ENCODE measurements around the gene GTF2E1. TPM values are rescaled to one million over a fixed set of nuclear protein-coding genes. Genes with fewer than 3 reads are reported as not detected.

GTF2E1 gene
- total and polyA plus RNA-seq, 2 of the 4 experiments (the other 2 are of a cell fraction): 8.2 to 18.5 TPM

GRCh38 chr3:120742849-120743365, 363 bp downstream of the GTF2E1 start:
- peak overlapping the region; percentile 61 for H3K4me3 ChIP-seq (ENCODE audit: insufficient read depth, low read depth, low read length)
- BruUV-seq (replicated peaks): TSS peak; percentile 75
- peak overlapping the region; percentile 53 for H2BK5ac ChIP-seq (ENCODE audit: low read depth, low read length, poor library complexity, severe bottlenecking)
- H3K36me3 ChIP-seq (ENCODE audit: control insufficient read depth, insufficient read depth, low read length): no peaks in the 10 kb centered on the region
- 0 out of 3 replicates have a peak overlapping the region, but pooled peaks have one; percentile 33 for H2BK15ac ChIP-seq (ENCODE audit: low read depth, low read length)
- WGBS, 2 experiments (ENCODE audit: extremely low coverage in 2 of 2, insufficient read length in 1 of 2): 0% methylated on average over 2 of the region's 26 CpGs; no CpG with 5 or more reads in 1 of the 2 experiments
- peak overlapping the region; percentile 78 for H3K23ac ChIP-seq (ENCODE audit: low read depth, low read length)
- no peak overlapping the region for H2BK20ac ChIP-seq (ENCODE audit: low read depth, low read length)
- peak; percentile 29 for DNase-seq
- H3K27me3 ChIP-seq (ENCODE audit: control insufficient read depth, insufficient read depth, low read length): no peaks in the 10 kb centered on the region
- H2AK5ac ChIP-seq (ENCODE audit: low read depth, low read length): peak overlapping the region; percentile 79
- CTCF ChIA-PET: interaction anchor here (0.6 to 1.7 kb wide), 4 partner anchors 23 to 184 kb away, joined by 3 to 4 read pairs (median 3); no protein-coding TSS in a partner anchor
- peak overlapping the region; percentile 16 for H2BK120ac ChIP-seq (ENCODE audit: low read depth, low read length)
- in situ Hi-C loops (cut with MboI; ENCODE audit: low sequenced_read_pairs): no loop called here
- H3K4me1 ChIP-seq (ENCODE audit: control insufficient read depth, insufficient read depth, low read length): peaks cover 4% of the 10 kb centered on the region
- POLR2A ChIA-PET (ENCODE audit: unreplicated experiment): interaction anchor here (0.6 kb wide), 1 partner anchor 143 kb away, joined by 6 read pairs; no protein-coding TSS in a partner anchor
- peaks cover 5% of the 10 kb centered on the region for H3K9me1 ChIP-seq (ENCODE audit: insufficient read depth, low read length)
- H3K18ac ChIP-seq (ENCODE audit: low read depth, low read length): no peak overlapping the region; the same call in 1 of the 2 replicates
- H3K56ac ChIP-seq (ENCODE audit: extremely low read depth, insufficient read depth, low read length): peak overlapping the region; percentile 71
- intact Hi-C loops (cut with micrococcal nuclease): loop anchor here (1.0 to 2.0 kb wide), 5 partner anchors 44 to 786 kb away; partner anchors contain the start of gene NDUFB4
- H3K14ac ChIP-seq (replicated peaks; ENCODE audit: low read depth, low read length): peak overlapping the region; percentile 72
- dilution Hi-C loops (cut with HindIII; ENCODE audit: low sequenced_read_pairs, unreplicated experiment): no loop called here
- peak overlapping the region; percentile 61 for H3K27ac ChIP-seq (ENCODE audit: insufficient read depth, low read length)
- peak overlapping the region; percentile 84 for H2AFZ ChIP-seq (replicated peaks; ENCODE audit: low read length, poor library complexity)
- peak overlapping the region; percentile 23 for H4K5ac ChIP-seq (ENCODE audit: low read depth, low read length)
- peak overlapping the region; percentile 71 to 89 for H4K8ac ChIP-seq (ENCODE audit: low read depth in 2 of 2, low read length in 2 of 2)
- no peaks in the 10 kb centered on the region for H3K9me3 ChIP-seq (ENCODE audit: control insufficient read depth, insufficient read depth, low read length)
- TF ChIP-seq CTCF (conservative IDR thresholded peaks at IDR 0.05; ENCODE audit: low read depth, low read length) (no peak), FOS (IDR thresholded peaks at IDR 0.05; ENCODE audit: low read depth, low read length) (no peak), MXI1 (IDR thresholded peaks at IDR 0.05; ENCODE audit: borderline replicate concordance, low read depth, low read length) (no peak), CHD1 (IDR thresholded peaks at IDR 0.05; ENCODE audit: low read depth, low read length) (no peak), BHLHE40 (IDR thresholded peaks at IDR 0.05; ENCODE audit: low read depth, low read length) (no peak), MAFK (IDR thresholded peaks at IDR 0.05; ENCODE audit: low read depth, low read length) (no peak), POLR2A (IDR thresholded peaks at IDR 0.05; ENCODE audit: low read depth, low read length) (no peak), SMC3 (IDR thresholded peaks at IDR 0.05; ENCODE audit: low read depth, low read length) (no peak), CEBPB (IDR thresholded peaks at IDR 0.05; ENCODE audit: low read depth, low read length) (no peak), NFE2L2 (IDR thresholded peaks at IDR 0.05; ENCODE audit: low read depth, low read length) (no peak), RCOR1 (IDR thresholded peaks at IDR 0.05; ENCODE audit: insufficient replicate concordance, low read length) (no peak)
- TF ChIP-seq, protein P1, sequence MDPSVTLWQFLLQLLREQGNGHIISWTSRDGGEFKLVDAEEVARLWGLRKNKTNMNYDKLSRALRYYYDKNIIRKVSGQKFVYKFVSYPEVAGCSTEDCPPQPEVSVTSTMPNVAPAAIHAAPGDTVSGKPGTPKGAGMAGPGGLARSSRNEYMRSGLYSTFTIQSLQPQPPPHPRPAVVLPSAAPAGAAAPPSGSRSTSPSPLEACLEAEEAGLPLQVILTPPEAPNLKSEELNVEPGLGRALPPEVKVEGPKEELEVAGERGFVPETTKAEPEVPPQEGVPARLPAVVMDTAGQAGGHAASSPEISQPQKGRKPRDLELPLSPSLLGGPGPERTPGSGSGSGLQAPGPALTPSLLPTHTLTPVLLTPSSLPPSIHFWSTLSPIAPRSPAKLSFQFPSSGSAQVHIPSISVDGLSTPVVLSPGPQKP (IDR thresholded peaks at IDR 0.05; ENCODE audit: borderline replicate concordance, low read depth, low read length): no peak
- H2AK9ac ChIP-seq (replicated peaks; ENCODE audit: low read depth, low read length, poor library complexity): peak overlapping the region; percentile 62
- H3K9ac ChIP-seq (ENCODE audit: low read depth, low read length): peak overlapping the region; percentile 74
- no peaks in the 10 kb centered on the region for H4K20me1 ChIP-seq (ENCODE audit: insufficient read depth, low read length)
- H3K79me1 ChIP-seq (ENCODE audit: low read depth in 1 of 2, low read length in 2 of 2): peaks cover 34 to 48% of the 10 kb centered on the region in 2 experiments
- peak overlapping the region; percentile 71 for H4K91ac ChIP-seq (ENCODE audit: insufficient read depth, low read depth, low read length)
- H3K4me2 ChIP-seq (ENCODE audit: low read depth, low read length): peak overlapping the region; percentile 70
- peak overlapping the region; percentile 69 for H3K4ac ChIP-seq (ENCODE audit: low read depth, low read length)
- peak; percentile 30 for ATAC-seq (ENCODE audit: low read depth)

Data from IMR-90 (cell line).